ENCODE results near the gene FICD. TPM values are rescaled to one million over a fixed set of nuclear protein-coding genes. Genes with fewer than 3 reads are reported as not detected.
A peak's percentile ranks its signal among the peaks of the same experiment; 100 is the strongest.
"Not testable (repeated sequence)": the region's sequence is repeated elsewhere in the genome, so short reads cannot be mapped to it uniquely, and the experiment has no call there.

FICD gene
- total and polyA plus RNA-seq, 5 donors from 2014 or later, result 0.79 to 5.4 (median 2.8) TPM

- not testable (repeated sequence) for H3K9me3 Mint-ChIP-seq; H3K27ac Mint-ChIP-seq; H3K4me3 ChIP-seq (ENCODE audit: low read depth, low read length); H3K27ac ChIP-seq (ENCODE audit: insufficient read depth, low read length, poor library complexity, severe bottlenecking); ATAC-seq (ENCODE audit: low read depth in 2 of 2); H3K9me3 ChIP-seq (ENCODE audit: control insufficient read depth in 2 of 2, low read length in 2 of 2); H3K27me3 ChIP-seq (ENCODE audit: control insufficient read depth, insufficient read depth, low read length); H3K4me3 Mint-ChIP-seq; H3K36me3 Mint-ChIP-seq; DNase-seq; H3K36me3 ChIP-seq (ENCODE audit: control insufficient read depth, insufficient read depth, low read length); H3K4me1 ChIP-seq (ENCODE audit: control insufficient read depth, insufficient read depth, low read length, poor library complexity, severe bottlenecking); H3K4me1 Mint-ChIP-seq
- H3K27me3 Mint-ChIP-seq, result peaks cover 14% of the 10 kb centered on the region
These were observed 28.0 kb upstream of the FICD start for GRCh38 chr12:108487029-108487428.

GRCh38 chr12:108491256-108491655, 23.8 kb upstream of the FICD start:
- Histone ChIP-seq H3K4me3 (ENCODE audit: low read depth, low read length) (no peak overlapping the region), H3K9me3 (ENCODE audit: control insufficient read depth in 2 of 2, low read length in 2 of 2) (peaks cover 0 to 2% of the 10 kb centered on the region in 2 experiments), H3K27ac (ENCODE audit: insufficient read depth, low read length, poor library complexity, severe bottlenecking) (no peak overlapping the region), H3K27me3 (ENCODE audit: control insufficient read depth, insufficient read depth, low read length) (no peaks in the 10 kb centered on the region), H3K36me3 (ENCODE audit: control insufficient read depth, insufficient read depth, low read length) (no peaks in the 10 kb centered on the region), H3K4me1 (ENCODE audit: control insufficient read depth, insufficient read depth, low read length, poor library complexity, severe bottlenecking) (no peaks in the 10 kb centered on the region)
- Mint-ChIP-seq H3K4me3 (no peak overlapping the region), H3K27me3 (peaks cover 34% of the 10 kb centered on the region), H3K4me1 (no peaks in the 10 kb centered on the region), H3K36me3 (no peaks in the 10 kb centered on the region), H3K9me3 (peaks cover 0 to 8% (median 5%) of the 10 kb centered on the region in 7 donors), H3K27ac (no peak overlapping the region)
- ATAC-seq (ENCODE audit: low read depth in 2 of 2) (no peak), DNase-seq (no peak)

- no peak overlapping the region for H3K4me3 Mint-ChIP-seq
- no peak overlapping the region for H3K4me3 ChIP-seq (ENCODE audit: low read depth, low read length)
- no peaks in the 10 kb centered on the region for H3K36me3 Mint-ChIP-seq
- no peak overlapping the region for H3K27ac Mint-ChIP-seq
- DNase-seq (peak in 1 of 3 donors; percentile 30), ATAC-seq (ENCODE audit: low read depth in 2 of 2) (no peak)
- H3K4me1 ChIP-seq (ENCODE audit: control insufficient read depth, insufficient read depth, low read length, poor library complexity, severe bottlenecking), result no peaks in the 10 kb centered on the region
- H3K9me3 Mint-ChIP-seq, result peaks cover 0 to 5% (median 0%) of the 10 kb centered on the region in 7 donors
- no peak overlapping the region for H3K27ac ChIP-seq (ENCODE audit: insufficient read depth, low read length, poor library complexity, severe bottlenecking)
- no peaks in the 10 kb centered on the region for H3K4me1 Mint-ChIP-seq
- H3K36me3 ChIP-seq (ENCODE audit: control insufficient read depth, insufficient read depth, low read length), result no peaks in the 10 kb centered on the region
- H3K27me3 Mint-ChIP-seq, result peaks cover 40% of the 10 kb centered on the region
- no peaks in the 10 kb centered on the region for H3K27me3 ChIP-seq (ENCODE audit: control insufficient read depth, insufficient read depth, low read length)
- H3K9me3 ChIP-seq (ENCODE audit: control insufficient read depth in 2 of 2, low read length in 2 of 2), result no peaks in the 10 kb centered on the region
These were observed 20.0 kb upstream of the FICD start for GRCh38 chr12:108495054-108495453.

GRCh38 chr12:108495823-108496579, 19.1 kb upstream of the FICD start:
- ATAC-seq (ENCODE audit: low read depth in 2 of 2), result no peak
- no peak overlapping the region for H3K4me3 Mint-ChIP-seq
- H3K36me3 Mint-ChIP-seq, result no peaks in the 10 kb centered on the region
- H3K4me3 ChIP-seq (ENCODE audit: low read depth, low read length), result no peak overlapping the region
- no peaks in the 10 kb centered on the region for H3K4me1 Mint-ChIP-seq
- H3K27me3 ChIP-seq (ENCODE audit: control insufficient read depth, insufficient read depth, low read length), result no peaks in the 10 kb centered on the region
- no peak for DNase-seq
- no peaks in the 10 kb centered on the region for H3K36me3 ChIP-seq (ENCODE audit: control insufficient read depth, insufficient read depth, low read length)
- H3K27ac ChIP-seq (ENCODE audit: insufficient read depth, low read length, poor library complexity, severe bottlenecking), result no peak overlapping the region
- no peaks in the 10 kb centered on the region for H3K4me1 ChIP-seq (ENCODE audit: control insufficient read depth, insufficient read depth, low read length, poor library complexity, severe bottlenecking)
- peaks cover 40% of the 10 kb centered on the region for H3K27me3 Mint-ChIP-seq
- peaks cover 0 to 6% (median 0%) of the 10 kb centered on the region in 7 donors for H3K9me3 Mint-ChIP-seq
- H3K9me3 ChIP-seq (ENCODE audit: control insufficient read depth in 2 of 2, low read length in 2 of 2), result no peaks in the 10 kb centered on the region
- H3K27ac Mint-ChIP-seq, result no peak overlapping the region

GRCh38 chr12:108498136-108498535, 16.9 kb upstream of the FICD start:
- no peak overlapping the region for H3K27ac ChIP-seq (ENCODE audit: insufficient read depth, low read length, poor library complexity, severe bottlenecking)
- DNase-seq, result no peak
- no peaks in the 10 kb centered on the region for H3K27me3 ChIP-seq (ENCODE audit: control insufficient read depth, insufficient read depth, low read length)
- peaks cover 5 to 14% of the 10 kb centered on the region in 2 experiments for H3K9me3 ChIP-seq (ENCODE audit: control insufficient read depth in 2 of 2, low read length in 2 of 2)
- ATAC-seq (ENCODE audit: low read depth in 2 of 2), result no peak
- peaks cover 0 to 14% (median 5%) of the 10 kb centered on the region in 7 donors for H3K9me3 Mint-ChIP-seq
- H3K27ac Mint-ChIP-seq, result no peak overlapping the region
- no peaks in the 10 kb centered on the region for H3K36me3 ChIP-seq (ENCODE audit: control insufficient read depth, insufficient read depth, low read length)
- H3K36me3 Mint-ChIP-seq, result no peaks in the 10 kb centered on the region
- no peak overlapping the region for H3K4me3 Mint-ChIP-seq
- no peaks in the 10 kb centered on the region for H3K4me1 Mint-ChIP-seq
- H3K4me3 ChIP-seq (ENCODE audit: low read depth, low read length), result no peak overlapping the region
- H3K4me1 ChIP-seq (ENCODE audit: control insufficient read depth, insufficient read depth, low read length, poor library complexity, severe bottlenecking), result no peaks in the 10 kb centered on the region
- peaks cover 27% of the 10 kb centered on the region for H3K27me3 Mint-ChIP-seq

- H3K4me1 Mint-ChIP-seq, result no peaks in the 10 kb centered on the region
- Histone ChIP-seq H3K4me1 (ENCODE audit: control insufficient read depth, insufficient read depth, low read length, poor library complexity, severe bottlenecking) (no peaks in the 10 kb centered on the region), H3K4me3 (ENCODE audit: low read depth, low read length) (no peak overlapping the region), H3K9me3 (ENCODE audit: control insufficient read depth in 2 of 2, low read length in 2 of 2) (peaks cover 15 to 24% of the 10 kb centered on the region in 2 experiments), H3K36me3 (ENCODE audit: control insufficient read depth, insufficient read depth, low read length) (no peaks in the 10 kb centered on the region), H3K27ac (ENCODE audit: insufficient read depth, low read length, poor library complexity, severe bottlenecking) (no peak overlapping the region), H3K27me3 (ENCODE audit: control insufficient read depth, insufficient read depth, low read length) (no peaks in the 10 kb centered on the region)
- ATAC-seq (ENCODE audit: low read depth in 2 of 2) (no peak), DNase-seq (no peak)
- peaks cover 15% of the 10 kb centered on the region for H3K27me3 Mint-ChIP-seq
- no peak overlapping the region for H3K27ac Mint-ChIP-seq
- no peak overlapping the region for H3K4me3 Mint-ChIP-seq
- H3K9me3 Mint-ChIP-seq, result peaks cover 2 to 23% (median 6%) of the 10 kb centered on the region in 7 donors
- no peaks in the 10 kb centered on the region for H3K36me3 Mint-ChIP-seq
These were observed 12.2 kb upstream of the FICD start for GRCh38 chr12:108502922-108503321.

- Mint-ChIP-seq H3K4me3 (no peak overlapping the region), H3K27me3 (peaks cover 5% of the 10 kb centered on the region), H3K36me3 (no peaks in the 10 kb centered on the region), H3K4me1 (no peaks in the 10 kb centered on the region), H3K27ac (no peak overlapping the region), H3K9me3 (peaks cover 2 to 23% (median 6%) of the 10 kb centered on the region in 7 donors)
- Histone ChIP-seq H3K27ac (ENCODE audit: insufficient read depth, low read length, poor library complexity, severe bottlenecking) (no peak overlapping the region), H3K36me3 (ENCODE audit: control insufficient read depth, insufficient read depth, low read length) (no peaks in the 10 kb centered on the region), H3K27me3 (ENCODE audit: control insufficient read depth, insufficient read depth, low read length) (peaks cover 4% of the 10 kb centered on the region), H3K9me3 (ENCODE audit: control insufficient read depth in 2 of 2, low read length in 2 of 2) (peaks cover 15 to 24% of the 10 kb centered on the region in 2 experiments), H3K4me3 (ENCODE audit: low read depth, low read length) (no peak overlapping the region), H3K4me1 (ENCODE audit: control insufficient read depth, insufficient read depth, low read length, poor library complexity, severe bottlenecking) (no peaks in the 10 kb centered on the region)
- no peak for ATAC-seq (ENCODE audit: low read depth in 2 of 2)
- DNase-seq, result no peak
These were observed 9.9 kb upstream of the FICD start for GRCh38 chr12:108505129-108505528.
